Lower leg skin (tissue), 4 donors: ENCODE results near the gene ALG9. TPM values are rescaled to one million over a fixed set of nuclear protein-coding genes. Genes with fewer than 3 reads are reported as not detected.

Experiments
- DNase-seq, 2 donors: peaks; one replicate each; pipeline ENCODE4 v3.0.0-alpha.2; 2019; ENCODE audit warnings: low spot score in 2 of 2
- H3K4me3 ChIP-seq: fragments of 200-600 bp; sonication (generic); 2 replicates; pipeline ENCODE4 v1.5.1; 2017; ENCODE audit warnings: mild to moderate bottlenecking, low read depth; ENCODE audit not compliant: poor library complexity, severe bottlenecking
- CTCF ChIP-seq, 3 donors: fragments of 450-650 bp; IDR thresholded peaks; one replicate each; pipeline ENCODE4 v1.5.1; 2016; ENCODE audit warnings: antibody characterized with exemption in 3 of 3, mild to moderate bottlenecking in 3 of 3, moderate library complexity in 2 of 3
- POLR2A ChIP-seq, 2 donors: fragments of 450-650 bp; IDR thresholded peaks; one replicate each; pipeline ENCODE4 v1.6.1; 2016 to 2017; ENCODE audit warnings: antibody characterized with exemption in 2 of 2, mild to moderate bottlenecking in 1 of 2, moderate library complexity in 1 of 2
- WGBS, 2 donors: methylation state at CpG; one replicate each; pipeline ENCODE4 v1.1.5; 2018; 5-methylcytosine and 5-hydroxymethylcytosine counted together
- intact Hi-C: fragments of 100-400 bp; cut with DNase I; formaldehyde crosslinking; loops from one replicate; pipeline ENCODE4 v1.15.0; 2023; ENCODE audit warnings: low total_unique reads
- total RNA-seq, 4 donors: library from RNA; depleted of rRNA; stranded (reverse); fragments of >200 nt; gene quantifications; one replicate each; pipeline ENCODE4 v1.1.0, GENCODE V29; 2016

ALG9 gene
- total RNA-seq, 4 donors from 2014 or later: 24.4 to 38.1 (median 29.0) TPM

GRCh38 chr11:111745719-111746504 is 125.5 kb downstream of the ALG9 start:
- TF ChIP-seq POLR2A (IDR thresholded peaks at IDR 0.05): no peak
- TF ChIP-seq CTCF (IDR thresholded peaks at IDR 0.05): no peak
- no peak for DNase-seq
- no peak overlapping the region for H3K4me3 ChIP-seq
- intact Hi-C loops: no loop called here
- WGBS, 2 donors: 92 to 93% methylated on average over 6 of the region's 6 CpGs

DNA sequence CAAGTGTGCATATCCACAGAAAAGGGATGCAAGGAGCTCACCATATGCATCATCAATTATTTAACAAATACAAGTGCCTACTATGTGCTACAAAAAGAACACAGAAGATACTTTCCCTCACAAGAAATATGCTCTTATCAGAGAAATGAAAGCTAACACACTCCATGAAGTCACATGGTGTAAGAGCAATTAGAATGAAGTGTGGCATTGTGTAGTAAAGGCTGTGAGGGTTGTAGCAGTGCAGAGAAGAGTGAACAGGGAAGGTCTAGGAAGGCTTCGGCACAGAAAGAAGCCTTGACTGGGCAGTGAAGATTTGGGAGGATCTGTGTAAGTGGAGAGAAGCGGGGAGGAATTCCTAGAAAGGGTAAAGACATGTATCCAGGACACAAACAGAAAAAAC is 127.7 kb downstream of the ALG9 start:
- TF ChIP-seq CTCF (IDR thresholded peaks at IDR 0.05) (no peak), POLR2A (IDR thresholded peaks at IDR 0.05) (no peak)
- WGBS, 2 donors: 91 to 96% methylated on average over 2 of the region's 2 CpGs
- intact Hi-C loops: no loop called here
- H3K4me3 ChIP-seq: no peak overlapping the region
- no peak for DNase-seq

DNA sequence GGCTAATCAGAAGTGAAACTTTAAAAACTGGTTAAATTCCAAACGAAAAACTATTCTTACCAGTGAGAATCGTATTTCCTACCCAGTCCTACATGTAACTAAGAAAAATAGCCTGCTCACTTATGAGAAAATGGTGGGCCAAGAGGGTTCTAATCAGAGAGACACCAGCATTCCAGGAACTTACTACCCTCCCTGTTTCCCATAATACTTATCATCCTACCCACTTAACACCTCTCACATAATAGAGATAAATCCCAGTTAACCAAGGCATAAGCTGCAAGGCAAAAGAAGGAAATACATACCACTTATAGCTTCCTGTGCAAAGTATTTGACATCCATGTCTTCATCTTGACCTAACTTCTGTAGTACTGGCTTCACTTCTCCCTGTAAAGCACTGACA is 129.6 kb downstream of the ALG9 start:
- intact Hi-C loops: no loop called here
- TF ChIP-seq POLR2A (IDR thresholded peaks at IDR 0.05): no peak
- no peak for TF ChIP-seq CTCF (IDR thresholded peaks at IDR 0.05)
- 86 to 87% methylated on average over 2 of the region's 2 CpGs for WGBS, 2 donors
- DNase-seq: no peak
- H3K4me3 ChIP-seq: no peak overlapping the region

GRCh38 chr11:111739299-111739698 is 132.1 kb downstream of the ALG9 start:
- no peak for DNase-seq
- WGBS, 2 donors: 90 to 97% methylated on average over 2 of the region's 2 CpGs
- intact Hi-C loops: no loop called here
- H3K4me3 ChIP-seq: no peak overlapping the region
- TF ChIP-seq CTCF (IDR thresholded peaks at IDR 0.05): no peak
- TF ChIP-seq POLR2A (IDR thresholded peaks at IDR 0.05): no peak

- WGBS, 2 donors: 36 to 48% methylated on average over 11 to 14 of the region's 14 CpGs
- no peak for TF ChIP-seq CTCF (IDR thresholded peaks at IDR 0.05)
- no peak for TF ChIP-seq POLR2A (IDR thresholded peaks at IDR 0.05)
Measured at GRCh38 chr11:111737444-111738210, 133.8 kb downstream of the ALG9 start.

More at GRCh38 chr11:111737444-111738210, 133.8 kb downstream of the ALG9 start:
- intact Hi-C loops: no loop called here
- DNase-seq: no peak
- no peak overlapping the region for H3K4me3 ChIP-seq
